LNCaP clone FGC (cell line): ENCODE results near the gene LIF.
"Not testable (repeated sequence)": the region's sequence is repeated elsewhere in the genome, so short reads cannot be mapped to it uniquely, and the experiment has no call there.

ENCODE experiments used
- DNase-seq: peaks from one replicate; pipeline ENCODE4 v3.0.0-alpha.2; 2011; ENCODE audit warnings: low read depth
- H3K4me3 ChIP-seq: 2 replicates; pipeline ENCODE4 v1.5.1; 2011; ENCODE audit warnings: mild to moderate bottlenecking, low read depth, low read length, control low read depth
- TF ChIP-seq, protein P1 (sequence below): IDR thresholded peaks from 2 replicates; pipeline ENCODE4 v1.5.1; 2012; ENCODE audit warnings: mild to moderate bottlenecking; ENCODE audit not compliant: control insufficient read depth, insufficient read depth; ENCODE audit errors: extremely low read depth

Gene LIF

DNA sequence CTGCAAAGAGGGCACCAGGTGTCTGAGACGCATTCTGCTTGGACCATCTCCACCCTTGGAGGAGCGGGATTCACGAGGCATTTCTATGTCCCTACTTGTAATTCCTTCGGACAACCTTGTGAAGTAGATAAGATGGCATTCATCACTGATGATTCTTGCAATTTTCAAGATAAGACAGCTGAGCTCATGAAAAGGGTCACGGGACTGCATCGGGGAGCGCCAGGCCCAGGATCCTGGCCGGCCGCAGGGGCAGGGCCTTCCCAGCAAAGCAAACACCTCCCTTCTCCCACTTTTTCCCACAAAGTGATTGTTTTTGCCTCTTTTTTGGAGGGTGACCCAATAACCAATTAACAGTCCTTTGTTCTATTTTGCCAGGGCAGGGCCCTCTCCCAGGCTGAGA lies 8.4 kb downstream of the LIF start:
- H3K4me3 ChIP-seq: no peak overlapping the region
- TF ChIP-seq, protein P1, sequence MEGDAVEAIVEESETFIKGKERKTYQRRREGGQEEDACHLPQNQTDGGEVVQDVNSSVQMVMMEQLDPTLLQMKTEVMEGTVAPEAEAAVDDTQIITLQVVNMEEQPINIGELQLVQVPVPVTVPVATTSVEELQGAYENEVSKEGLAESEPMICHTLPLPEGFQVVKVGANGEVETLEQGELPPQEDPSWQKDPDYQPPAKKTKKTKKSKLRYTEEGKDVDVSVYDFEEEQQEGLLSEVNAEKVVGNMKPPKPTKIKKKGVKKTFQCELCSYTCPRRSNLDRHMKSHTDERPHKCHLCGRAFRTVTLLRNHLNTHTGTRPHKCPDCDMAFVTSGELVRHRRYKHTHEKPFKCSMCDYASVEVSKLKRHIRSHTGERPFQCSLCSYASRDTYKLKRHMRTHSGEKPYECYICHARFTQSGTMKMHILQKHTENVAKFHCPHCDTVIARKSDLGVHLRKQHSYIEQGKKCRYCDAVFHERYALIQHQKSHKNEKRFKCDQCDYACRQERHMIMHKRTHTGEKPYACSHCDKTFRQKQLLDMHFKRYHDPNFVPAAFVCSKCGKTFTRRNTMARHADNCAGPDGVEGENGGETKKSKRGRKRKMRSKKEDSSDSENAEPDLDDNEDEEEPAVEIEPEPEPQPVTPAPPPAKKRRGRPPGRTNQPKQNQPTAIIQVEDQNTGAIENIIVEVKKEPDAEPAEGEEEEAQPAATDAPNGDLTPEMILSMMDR: no peak
- no peak for DNase-seq

DNA sequence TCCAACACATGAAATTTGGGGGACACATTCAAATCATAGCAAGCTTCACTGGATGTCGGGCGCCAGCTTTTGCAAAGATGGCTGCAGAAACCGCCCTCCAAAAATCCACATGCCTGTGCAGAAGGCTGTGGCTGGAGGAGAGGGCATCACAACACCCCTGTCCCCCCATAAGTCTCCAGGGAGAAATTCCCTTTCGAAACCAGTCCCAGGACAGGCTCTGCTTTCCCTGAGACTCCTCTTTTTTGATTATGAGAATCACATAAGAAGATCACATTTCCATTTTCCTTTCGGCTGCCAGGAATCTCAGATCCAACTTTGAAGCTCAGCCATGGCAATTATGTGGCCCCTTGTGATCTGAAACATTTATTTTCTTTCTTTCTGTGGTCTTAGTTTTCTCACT lies 9.7 kb downstream of the LIF start:
- DNase-seq: no peak
- TF ChIP-seq, protein P1: no peak
- no peak overlapping the region for H3K4me3 ChIP-seq

DNA sequence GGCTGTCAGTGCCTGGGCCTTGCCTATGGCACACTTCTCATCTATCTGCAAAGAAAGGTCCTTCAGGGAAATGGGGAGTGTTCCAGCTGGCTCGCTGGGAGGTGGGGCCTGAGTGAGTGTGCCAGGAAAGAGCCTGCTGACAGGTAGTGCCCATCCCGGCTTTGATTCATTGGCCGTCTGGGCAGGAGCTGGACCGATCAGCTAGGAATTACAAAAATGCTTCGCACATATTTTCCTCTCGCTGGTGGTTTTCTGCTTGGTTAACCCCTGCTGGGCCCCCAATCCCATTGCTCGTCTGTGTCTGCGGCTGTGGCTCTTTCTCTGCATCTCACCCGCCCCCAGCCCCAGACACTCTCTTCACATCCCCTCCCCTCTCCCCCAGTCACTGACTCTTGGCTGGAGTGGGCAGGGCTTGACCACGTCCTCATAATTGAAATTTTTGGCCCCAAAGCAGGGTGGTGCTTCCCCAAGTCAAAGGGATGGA lies 10.8 kb downstream of the LIF start:
- no peak overlapping the region for H3K4me3 ChIP-seq
- no peak for DNase-seq
- TF ChIP-seq, protein P1: no peak

DNA sequence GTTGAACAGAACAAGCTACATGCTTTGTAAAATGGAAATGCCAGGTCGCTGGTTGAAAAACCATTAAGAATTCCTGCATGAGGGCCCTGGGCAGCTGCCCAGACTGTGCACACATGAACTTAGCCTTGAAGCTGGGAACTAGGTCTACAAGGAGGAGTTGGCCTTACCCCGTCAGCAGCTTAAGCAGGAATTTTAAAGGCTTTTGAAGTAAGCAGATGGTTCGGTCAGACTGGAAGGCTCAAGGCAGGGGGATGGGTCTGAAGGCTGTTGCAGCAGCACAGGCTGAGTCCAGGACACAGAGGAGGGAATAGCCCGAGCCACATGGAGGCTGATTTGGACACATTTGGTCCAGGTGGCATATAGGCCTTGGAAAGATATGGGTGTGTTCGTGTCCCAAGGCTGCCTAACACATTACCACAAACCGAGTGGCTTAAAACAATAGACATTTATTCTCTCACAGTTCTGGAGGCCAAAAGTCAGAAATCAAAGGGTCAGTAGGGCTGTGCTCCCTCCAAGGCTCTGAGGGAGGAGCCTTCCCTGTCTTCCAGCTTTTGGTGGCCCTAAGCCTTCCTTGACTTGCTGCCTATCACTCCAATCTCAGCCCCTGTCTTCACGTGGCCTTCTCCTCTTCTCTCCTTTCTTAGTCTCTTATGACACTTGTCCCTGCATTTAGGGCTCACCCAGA lies 11.6 kb downstream of the LIF start:
- peak; percentile 3 for DNase-seq
- TF ChIP-seq, protein P1: no peak
- no peak overlapping the region for H3K4me3 ChIP-seq

DNA sequence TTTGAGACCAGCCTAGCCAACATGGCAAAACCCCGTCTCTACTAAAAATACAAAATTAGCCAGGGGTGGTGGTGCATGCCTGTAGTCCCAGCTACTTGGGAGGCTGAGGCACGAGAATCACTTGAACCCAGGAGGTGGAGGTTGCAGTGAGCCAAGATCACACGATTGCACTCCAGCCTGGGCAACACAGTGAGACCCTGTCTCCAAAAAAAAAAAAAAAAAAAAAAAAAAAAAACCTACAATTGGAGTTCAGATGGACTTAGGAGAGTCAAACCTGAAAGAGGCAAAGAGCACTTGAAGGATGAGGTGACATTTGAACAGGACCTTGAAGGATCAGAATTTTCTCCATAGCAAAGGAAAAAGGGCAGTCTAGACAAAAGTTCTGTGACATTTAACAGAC lies 12.2 kb downstream of the LIF start:
- not testable (repeated sequence) for DNase-seq, H3K4me3 ChIP-seq

DNA sequence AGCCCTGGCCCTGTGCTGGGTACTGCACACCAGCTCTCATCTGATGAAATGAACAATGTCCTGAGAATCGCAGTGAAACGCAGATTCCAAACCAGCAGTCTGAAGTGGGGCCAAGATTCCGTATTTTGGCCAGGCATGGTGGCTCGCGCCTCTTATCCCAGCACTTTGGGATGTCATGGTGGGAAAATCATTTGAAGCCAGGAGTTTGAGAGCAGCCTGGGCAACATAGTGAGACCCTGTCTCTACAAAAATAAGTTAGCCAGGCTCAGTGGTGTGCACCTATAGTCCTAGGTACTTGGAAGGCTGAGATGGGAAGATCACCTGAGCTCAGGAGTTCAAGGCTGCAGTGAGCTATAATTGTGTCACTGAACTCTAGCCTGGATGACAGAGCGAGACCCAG lies 13.0 kb downstream of the LIF start:
- TF ChIP-seq, protein P1: no peak
- H3K4me3 ChIP-seq: no peak overlapping the region
- no peak for DNase-seq

DNA sequence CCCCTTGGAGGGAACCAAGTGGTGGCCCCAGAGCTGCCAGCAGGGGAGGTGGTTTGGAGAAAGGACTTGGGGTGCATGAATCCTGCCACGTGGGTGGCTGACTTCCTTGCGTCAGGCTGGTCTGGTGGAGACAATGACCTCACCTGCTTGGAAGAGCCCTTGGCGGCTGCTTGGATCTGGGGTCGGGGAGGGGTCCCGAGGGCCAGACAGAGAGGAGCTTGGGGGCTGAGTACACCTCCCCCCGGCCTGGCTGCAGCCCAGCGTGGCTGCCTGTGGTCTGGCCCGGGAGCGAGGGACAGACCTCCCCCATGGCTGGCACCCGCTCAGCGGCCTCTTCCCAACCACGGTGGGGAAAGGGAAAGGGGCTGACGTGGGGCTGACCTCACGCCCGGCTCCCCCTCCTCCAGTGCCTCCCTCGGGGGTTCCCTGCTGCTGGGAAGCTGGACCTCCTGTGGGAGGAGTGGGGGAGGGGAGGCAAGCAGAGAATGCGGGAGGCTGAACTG lies 13.8 kb downstream of the LIF start:
- TF ChIP-seq, protein P1: no peak
- no peak overlapping the region for H3K4me3 ChIP-seq
- no peak for DNase-seq
